GM12872 (cell line): ENCODE data around the gene CNPPD1.

Source experiments
- CTCF ChIP-seq: IDR thresholded peaks from 3 replicates; pipeline ENCODE4 v1.5.1; 2011; ENCODE audit warnings: low read depth, mild to moderate bottlenecking, low read length, moderate library complexity; ENCODE audit not compliant: insufficient read depth

CNPPD1 gene

GRCh38 chr2:219167997-219168396, 8.7 kb downstream of the CNPPD1 start:
- no peak for TF ChIP-seq CTCF

- no peak for TF ChIP-seq CTCF
Measured at GRCh38 chr2:219165058-219165911, 11.4 kb downstream of the CNPPD1 start.

DNA sequence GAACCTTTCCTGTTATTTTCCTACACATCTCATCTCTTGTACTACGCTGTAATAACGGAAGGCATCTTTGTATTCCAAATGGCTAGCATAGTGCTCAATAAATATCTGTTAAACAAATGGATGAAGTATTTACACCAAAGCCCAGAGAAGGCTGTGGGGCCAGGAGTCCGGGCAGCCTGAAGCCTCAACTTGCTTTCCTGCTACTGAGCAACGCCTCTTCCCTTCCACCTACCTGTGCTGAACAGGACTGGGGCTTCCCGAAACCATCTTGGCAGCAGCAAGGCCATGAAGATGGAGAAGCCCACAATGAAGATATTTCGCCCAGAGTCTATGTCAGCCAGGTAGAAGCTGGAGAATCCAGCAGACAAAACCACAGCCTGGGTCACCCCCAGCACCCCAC, 13.6 kb downstream of the CNPPD1 start:
- TF ChIP-seq CTCF = no peak

DNA sequence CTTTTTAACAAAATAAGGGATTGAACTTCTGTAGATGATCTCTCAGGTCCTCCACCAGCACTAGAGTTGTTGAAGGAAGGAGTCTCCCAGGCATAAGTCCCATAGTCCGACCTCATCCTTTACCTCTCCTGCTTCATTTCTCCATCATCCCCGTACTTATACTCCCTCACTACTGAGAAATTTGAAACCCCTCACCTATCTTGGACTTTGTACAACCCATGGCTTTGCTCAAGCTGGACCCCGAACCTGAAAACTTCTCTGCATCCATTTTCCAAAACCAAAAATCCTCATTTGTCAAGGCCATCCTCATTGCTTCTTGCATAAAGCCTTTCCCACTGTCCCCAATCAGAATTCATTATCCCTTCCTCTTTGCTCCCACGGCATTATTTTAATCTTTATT, 15.6 kb downstream of the CNPPD1 start:
- TF ChIP-seq CTCF = no peak

DNA sequence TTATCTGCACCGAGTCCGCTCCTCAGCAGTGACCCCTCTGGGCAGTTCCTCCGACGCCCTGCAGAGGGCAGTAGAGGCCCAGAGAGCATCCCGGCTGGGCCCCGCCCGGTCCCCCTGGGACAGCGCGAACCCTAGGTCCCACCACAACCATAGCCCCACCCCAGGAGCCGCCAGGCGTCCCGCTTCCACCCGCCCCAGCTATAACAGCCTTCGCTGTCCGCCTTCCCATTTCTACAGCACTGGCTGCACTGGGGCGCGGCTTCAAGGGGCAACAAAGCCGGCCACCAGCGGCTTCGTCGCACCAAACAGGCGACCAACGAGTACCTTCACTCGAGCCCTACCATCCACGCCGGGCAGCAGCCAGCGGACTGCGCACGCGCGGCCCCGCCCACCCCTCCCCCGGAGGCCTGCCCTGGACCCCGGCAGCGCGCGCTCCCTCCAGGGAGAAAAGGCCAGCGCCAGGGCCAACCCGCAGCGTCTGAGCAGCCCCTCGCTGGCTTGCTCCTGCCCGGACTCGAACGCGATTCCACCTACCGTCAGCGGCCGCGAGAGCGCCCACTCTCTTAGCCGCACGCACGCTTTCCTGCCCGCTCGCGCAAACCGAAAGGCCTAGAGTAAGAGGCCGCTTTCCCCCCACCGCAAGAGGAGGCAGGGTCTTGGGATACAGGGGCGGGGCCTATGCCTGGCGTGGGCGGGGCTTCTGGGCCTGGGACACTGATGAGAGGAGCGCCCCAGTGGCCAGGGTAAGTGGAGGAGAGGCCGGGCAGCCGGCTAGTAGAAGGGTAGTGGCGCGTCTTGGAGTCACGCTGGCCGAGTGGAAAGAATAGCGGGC, 16.3 kb downstream of the CNPPD1 start, which contains the start of gene NHEJ1:
NHEJ1 (minus strand) TSS at position 630 of the 832 bp plus-strand sequence. CDS start 2,453 bp downstream, outside the sequence.
- TF ChIP-seq CTCF = peak; percentile 98

- TF ChIP-seq CTCF = no peak
Measured at GRCh38 chr2:219159771-219160185, 16.9 kb downstream of the CNPPD1 start.

GRCh38 chr2:219158586-219158985, 18.1 kb downstream of the CNPPD1 start:
- TF ChIP-seq CTCF = no peak
